CD4-positive, alpha-beta T cell (primary cell): ENCODE results near the gene ACAD8. TPM values are rescaled to one million over a fixed set of nuclear protein-coding genes. Genes with fewer than 3 reads are reported as not detected.

Experiments
- ATAC-seq: fragments of 200-7000 bp; cut with Tn5 transposase; one replicate; pipeline ENCODE4 v1.10.0; 2022; ENCODE audit warnings: mild to moderate bottlenecking; ENCODE audit not compliant: poor library complexity
- CTCF ChIA-PET: fragments of 350-600 bp; sonication (Branson Sonifier 250); formaldehyde crosslinking; loops from one replicate; lab custom pipeline; 2021; ENCODE audit warnings: antibody characterized with exemption, inconsistent platforms; lab: Charles Lee
- POLR2A ChIA-PET: fragments of 350-600 bp; sonication (Branson Sonifier 250); formaldehyde crosslinking; loops from one replicate; lab custom pipeline; 2021; ENCODE audit warnings: antibody characterized with exemption, inconsistent platforms; lab: Charles Lee
- DNase-seq, 14 experiments: peaks; one replicate each; pipeline ENCODE4 v3.0.0-alpha.2; 2013 to 2020; ENCODE audit warnings: mixed read lengths in 2 of 14
- H3K27ac ChIP-seq, 2 donors: one replicate each; pipeline versions ENCODE4 v1.5.1 to v1.7.0; 2013; ENCODE audit warnings: low read length in 2 of 2, low read depth in 1 of 2, mild to moderate bottlenecking in 1 of 2
- H3K27me3 ChIP-seq, 2 experiments: 1 replicate in 1 of 2; 2 replicates in 1 of 2; pipeline versions ENCODE4 v1.6.1 to v1.7.0; 2013; ENCODE audit warnings: low read length in 2 of 2, control low read depth in 1 of 2, mild to moderate bottlenecking in 1 of 2, moderate library complexity in 1 of 2; ENCODE audit not compliant: insufficient read depth in 2 of 2, control insufficient read depth in 1 of 2
- H3K36me3 ChIP-seq: one replicate; pipeline ENCODE4 v1.6.1; 2013; ENCODE audit warnings: low read length, control low read depth; ENCODE audit not compliant: insufficient read depth
- H3K4me1 ChIP-seq: one replicate; pipeline ENCODE4 v1.6.1; 2013; ENCODE audit warnings: low read length, control low read depth; ENCODE audit not compliant: insufficient read depth
- H3K4me3 ChIP-seq: one replicate; pipeline ENCODE4 v1.5.1; 2013; ENCODE audit warnings: mild to moderate bottlenecking, low read length, moderate library complexity
- H3K9me3 ChIP-seq, 2 experiments: 1 replicate in 1 of 2; 2 replicates in 1 of 2; pipeline versions ENCODE4 v1.6.1 to v1.7.0; 2013; ENCODE audit warnings: low read length in 2 of 2, mild to moderate bottlenecking in 2 of 2, control low read depth in 1 of 2, moderate library complexity in 1 of 2; ENCODE audit not compliant: control insufficient read depth in 1 of 2, insufficient read depth in 1 of 2
- H3K27ac Mint-ChIP-seq: one replicate; pipeline ENCODE4 v1.8.0; 2020; ENCODE audit warnings: mixed read lengths
- H3K27me3 Mint-ChIP-seq: one replicate; pipeline ENCODE4 v1.8.0; 2021; ENCODE audit warnings: mixed read lengths
- H3K36me3 Mint-ChIP-seq: one replicate; pipeline ENCODE4 v1.8.0; 2021; ENCODE audit warnings: low read depth, mixed read lengths
- H3K4me1 Mint-ChIP-seq: one replicate; pipeline ENCODE4 v1.8.0; 2021; ENCODE audit warnings: low read depth, mixed read lengths
- H3K4me3 Mint-ChIP-seq: one replicate; pipeline ENCODE4 v1.8.0; 2020; ENCODE audit warnings: mild to moderate bottlenecking, mixed read lengths
- H3K9me3 Mint-ChIP-seq: one replicate; pipeline ENCODE4 v1.8.0; 2020; ENCODE audit warnings: mixed read lengths
- CTCF ChIP-seq: fragments of 200-600 bp; IDR thresholded peaks from one replicate; pipeline ENCODE4 v1.8.0; 2022; ENCODE audit warnings: antibody characterized with exemption, mild to moderate bottlenecking
- intact Hi-C, 2 experiments: fragments of 100-400 bp; cut with DNase I in 1 of 2; cut with micrococcal nuclease in 1 of 2; formaldehyde crosslinking; loops; one replicate each; pipeline versions ENCODE4 v1.15.1 to v1.9.0; 2023 to 2025; cut with DNase I, micrococcal nuclease
- total RNA-seq, 174 experiments: library from RNA in 2 of 174; stranded (reverse) in 2 of 174; gene quantifications; one replicate each; pipeline ENCODE4 v1.2.3 and lab custom pipeline; 2021 to 2026

Gene ACAD8
- total RNA-seq, 2 experiments from 2014 or later: 15.0 to 16.3 TPM

GRCh38 chr11:134267966-134268365 is 14.6 kb downstream of the ACAD8 start:
- Mint-ChIP-seq H3K36me3 (peaks cover 11% of the 10 kb centered on the region), H3K4me1 (peaks cover 36% of the 10 kb centered on the region), H3K4me3 (no peak overlapping the region), H3K27me3 (no peaks in the 10 kb centered on the region), H3K9me3 (no peaks in the 10 kb centered on the region), H3K27ac (no peak overlapping the region)
- POLR2A ChIA-PET: no interaction called here
- intact Hi-C loops: no loop called here
- Histone ChIP-seq H3K27me3 (no peaks in the 10 kb centered on the region), H3K36me3 (peaks cover 5% of the 10 kb centered on the region), H3K27ac (no peak overlapping the region), H3K4me3 (no peak overlapping the region), H3K9me3 (no peaks in the 10 kb centered on the region), H3K4me1 (peaks cover 26% of the 10 kb centered on the region)
- ATAC-seq: no peak
- no peak for DNase-seq
- CTCF ChIA-PET: no interaction called here
- no peak for TF ChIP-seq CTCF

- no peaks in the 10 kb centered on the region for H3K9me3 Mint-ChIP-seq
- peaks cover 59% of the 10 kb centered on the region for H3K4me1 Mint-ChIP-seq
- peaks cover 2% of the 10 kb centered on the region for H3K36me3 Mint-ChIP-seq
- no peaks in the 10 kb centered on the region for H3K36me3 ChIP-seq
- intact Hi-C loops: no loop called here
- peaks cover 39% of the 10 kb centered on the region for H3K4me1 ChIP-seq
- no peaks in the 10 kb centered on the region for H3K27me3 Mint-ChIP-seq
- no peaks in the 10 kb centered on the region for H3K27me3 ChIP-seq
- DNase-seq (peak in 5 of 14 experiments; percentile 11 to 71 (median 63)), ATAC-seq (peak; percentile 80)
- ChIA-PET POLR2A (no interaction called here), CTCF (interaction anchor here (0.9 to 1.2 kb wide), 4 partner anchors 8 to 63 kb away, joined by 3 to 6 read pairs (median 3); no protein-coding TSS in a partner anchor)
- TF ChIP-seq CTCF: peak; percentile 25
- no peaks in the 10 kb centered on the region for H3K9me3 ChIP-seq
- H3K4me3 ChIP-seq: no peak overlapping the region
- no peak overlapping the region for H3K27ac ChIP-seq
- H3K4me3 Mint-ChIP-seq: peak overlapping the region; percentile 57
- peak overlapping the region; percentile 42 for H3K27ac Mint-ChIP-seq
Observed at GRCh38 chr11:134270250-134270714, 16.9 kb downstream of the ACAD8 start.

GRCh38 chr11:134271978-134272377 is 18.6 kb downstream of the ACAD8 start:
- no peak for ATAC-seq
- no peaks in the 10 kb centered on the region for H3K27me3 Mint-ChIP-seq
- Histone ChIP-seq H3K4me3 (no peak overlapping the region), H3K36me3 (no peaks in the 10 kb centered on the region), H3K27ac (no peak overlapping the region), H3K9me3 (peaks cover 0 to 3% of the 10 kb centered on the region in 2 experiments), H3K27me3 (no peaks in the 10 kb centered on the region), H3K4me1 (peaks cover 42% of the 10 kb centered on the region)
- POLR2A ChIA-PET: interaction anchor here (7.2 kb wide), 1 partner anchor 47 kb away, joined by 54 read pairs; the partner anchor contains the start of genes NCAPD3 and VPS26B
- H3K4me3 Mint-ChIP-seq: no peak overlapping the region
- peaks cover 60% of the 10 kb centered on the region for H3K4me1 Mint-ChIP-seq
- no peaks in the 10 kb centered on the region for H3K9me3 Mint-ChIP-seq
- no peak for TF ChIP-seq CTCF
- CTCF ChIA-PET: no interaction called here
- H3K36me3 Mint-ChIP-seq: peaks cover 12% of the 10 kb centered on the region
- DNase-seq: no peak
- no peak overlapping the region for H3K27ac Mint-ChIP-seq
- intact Hi-C loops: no loop called here
